ENCODE results near the gene ALG1L2.

DNA sequence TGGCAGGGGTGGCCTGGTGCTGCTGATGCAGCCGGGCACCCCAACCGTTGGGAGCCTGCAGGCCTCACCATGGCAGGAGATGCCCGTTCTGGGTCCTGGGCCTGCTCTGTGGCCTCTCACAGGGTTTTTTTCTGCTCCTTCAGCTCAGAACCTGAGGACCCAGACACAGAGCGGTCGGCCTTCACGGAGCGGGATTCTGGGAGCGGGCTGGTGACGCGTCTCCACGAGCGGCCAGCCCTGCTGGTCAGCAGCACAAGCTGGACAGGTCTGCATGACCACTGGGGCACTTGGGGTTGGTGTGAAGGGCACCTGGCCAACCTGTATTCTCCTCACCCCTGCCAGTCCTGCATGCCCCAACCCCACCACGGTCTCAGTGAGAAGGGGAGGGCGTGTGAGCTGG is 10.3 kb downstream of the ALG1L2 start:
- no peak for TF ChIP-seq EZH2 (IDR thresholded peaks at IDR 0.05; ENCODE audit: borderline replicate concordance, low read depth, low read length, severe bottlenecking)
- TF ChIP-seq, protein P1, sequence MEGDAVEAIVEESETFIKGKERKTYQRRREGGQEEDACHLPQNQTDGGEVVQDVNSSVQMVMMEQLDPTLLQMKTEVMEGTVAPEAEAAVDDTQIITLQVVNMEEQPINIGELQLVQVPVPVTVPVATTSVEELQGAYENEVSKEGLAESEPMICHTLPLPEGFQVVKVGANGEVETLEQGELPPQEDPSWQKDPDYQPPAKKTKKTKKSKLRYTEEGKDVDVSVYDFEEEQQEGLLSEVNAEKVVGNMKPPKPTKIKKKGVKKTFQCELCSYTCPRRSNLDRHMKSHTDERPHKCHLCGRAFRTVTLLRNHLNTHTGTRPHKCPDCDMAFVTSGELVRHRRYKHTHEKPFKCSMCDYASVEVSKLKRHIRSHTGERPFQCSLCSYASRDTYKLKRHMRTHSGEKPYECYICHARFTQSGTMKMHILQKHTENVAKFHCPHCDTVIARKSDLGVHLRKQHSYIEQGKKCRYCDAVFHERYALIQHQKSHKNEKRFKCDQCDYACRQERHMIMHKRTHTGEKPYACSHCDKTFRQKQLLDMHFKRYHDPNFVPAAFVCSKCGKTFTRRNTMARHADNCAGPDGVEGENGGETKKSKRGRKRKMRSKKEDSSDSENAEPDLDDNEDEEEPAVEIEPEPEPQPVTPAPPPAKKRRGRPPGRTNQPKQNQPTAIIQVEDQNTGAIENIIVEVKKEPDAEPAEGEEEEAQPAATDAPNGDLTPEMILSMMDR (IDR thresholded peaks at IDR 0.05; ENCODE audit: borderline replicate concordance, extremely low read depth, low read length, poor library complexity, severe bottlenecking), result no peak

Measured in DND-41 (cell line).